ENCODE data around the gene RPA1.

The RPA1 gene

GRCh38 chr17:1948517-1948825 lies 118.7 kb downstream of the RPA1 start:
- no peaks in the 10 kb centered on the region for H3K4me1 Mint-ChIP-seq

More at GRCh38 chr17:1948517-1948825, 118.7 kb downstream of the RPA1 start:
- H3K36me3 Mint-ChIP-seq, result no peaks in the 10 kb centered on the region
- H3K27ac Mint-ChIP-seq, result no peak overlapping the region
- no peaks in the 10 kb centered on the region for H3K9me3 Mint-ChIP-seq
- H3K27me3 Mint-ChIP-seq, result no peaks in the 10 kb centered on the region
- H3K4me3 Mint-ChIP-seq, result no peak overlapping the region
